GM12878 (cell line): ENCODE results near the gene GSTM4.

ENCODE experiments used
- BCL11A ChIP-seq: IDR thresholded peaks from 2 replicates; pipeline ENCODE4 v1.6.1; 2011; ENCODE audit warnings: low read depth, low read length
- CREB1 ChIP-seq: IDR thresholded peaks from 2 replicates; pipeline ENCODE4 v1.6.1; 2012; ENCODE audit warnings: low read depth, mild to moderate bottlenecking, inconsistent platforms
- CTCF ChIP-seq, 3 experiments: IDR thresholded peaks in 2 of 3; conservative IDR thresholded peaks in 1 of 3; 2 replicates each; pipeline ENCODE4 v1.5.1; 2011; ENCODE audit warnings: low read depth in 3 of 3, low read length in 3 of 3, mild to moderate bottlenecking in 3 of 3, control low read depth in 2 of 3, moderate library complexity in 2 of 3, inconsistent platforms in 1 of 3, mixed read lengths in 1 of 3; ENCODE audit not compliant: control insufficient read depth in 2 of 3, insufficient read depth in 1 of 3; ENCODE audit errors: extremely low read depth in 1 of 3
- GABPA ChIP-seq: IDR thresholded peaks from 2 replicates; pipeline ENCODE4 v1.6.1; 2014; ENCODE audit warnings: antibody characterized with exemption, low read depth, mild to moderate bottlenecking, inconsistent platforms
- JUNB ChIP-seq: IDR thresholded peaks from 2 replicates; pipeline ENCODE4 v1.6.1; 2016; ENCODE audit warnings: antibody characterized with exemption, mild to moderate bottlenecking
- POLR2AphosphoS5 ChIP-seq: IDR thresholded peaks from 2 replicates; pipeline ENCODE4 v1.6.1; 2011; ENCODE audit warnings: mild to moderate bottlenecking, low read length, inconsistent platforms
- RAD21 ChIP-seq: IDR thresholded peaks from 2 replicates; pipeline ENCODE4 v1.6.1; 2011; ENCODE audit warnings: mild to moderate bottlenecking, low read depth, low read length, moderate library complexity; ENCODE audit not compliant: insufficient read depth
- TF ChIP-seq, protein P1 (sequence below): IDR thresholded peaks from 2 replicates; pipeline ENCODE4 v1.6.1; 2011; ENCODE audit warnings: low read depth, low read length, improper control_type of control experiment, borderline replicate concordance

DNA sequence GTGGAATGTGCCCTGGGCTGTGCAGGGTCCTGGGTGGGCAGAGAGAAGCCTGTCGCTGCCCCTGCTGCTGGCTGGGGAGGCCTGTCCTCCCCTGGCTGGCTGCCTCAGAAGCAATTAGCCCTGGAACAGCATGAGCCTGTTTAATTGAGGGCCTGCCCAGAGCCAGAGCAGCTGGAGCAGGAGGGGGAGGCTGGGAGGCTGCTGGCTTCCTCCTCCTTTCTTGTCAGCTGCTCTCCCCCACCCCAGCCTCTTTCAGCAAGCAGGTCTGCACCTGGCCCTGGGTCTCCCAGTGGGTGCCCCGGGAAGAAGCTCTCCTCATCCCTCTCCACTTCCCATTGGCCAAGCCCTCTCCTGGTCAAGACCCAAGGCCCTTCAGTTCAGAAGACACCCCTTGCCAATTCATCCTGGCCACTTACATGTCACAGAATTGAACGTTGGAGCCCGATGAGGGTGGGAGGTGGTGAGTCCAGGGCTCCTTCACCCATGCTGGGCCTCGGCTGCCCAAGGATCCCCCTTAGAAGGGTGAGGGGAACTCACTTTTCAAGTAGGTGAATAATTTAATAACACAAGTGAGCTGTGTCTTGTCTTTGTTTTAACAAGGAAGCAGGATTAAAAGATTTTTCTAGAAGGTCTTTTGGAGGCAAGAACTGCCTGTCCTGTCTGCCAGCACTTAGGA is 23.1 kb upstream of the GSTM4 start:
- TF ChIP-seq CREB1 (no peak), RAD21 (no peak), GABPA (no peak), JUNB (no peak), CTCF (IDR thresholded peaks at IDR 0.05 in 2 of 3, conservative IDR thresholded peaks at IDR 0.05 in 1 of 3; ENCODE audit: control insufficient read depth in 2 of 3, extremely low read depth in 1 of 3, insufficient read depth in 1 of 3, low read depth in 3 of 3, low read length in 3 of 3) (no peak), BCL11A (no peak), POLR2AphosphoS5 (no peak)
- TF ChIP-seq, protein P1, sequence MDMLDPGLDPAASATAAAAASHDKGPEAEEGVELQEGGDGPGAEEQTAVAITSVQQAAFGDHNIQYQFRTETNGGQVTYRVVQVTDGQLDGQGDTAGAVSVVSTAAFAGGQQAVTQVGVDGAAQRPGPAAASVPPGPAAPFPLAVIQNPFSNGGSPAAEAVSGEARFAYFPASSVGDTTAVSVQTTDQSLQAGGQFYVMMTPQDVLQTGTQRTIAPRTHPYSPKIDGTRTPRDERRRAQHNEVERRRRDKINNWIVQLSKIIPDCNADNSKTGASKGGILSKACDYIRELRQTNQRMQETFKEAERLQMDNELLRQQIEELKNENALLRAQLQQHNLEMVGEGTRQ = no peak
